Vagina (tissue), 2 donors: ENCODE measurements around the gene CLEC16A. TPM values are rescaled to one million over a fixed set of nuclear protein-coding genes. Genes with fewer than 3 reads are reported as not detected.

Experiments used
- DNase-seq, 2 donors: peaks; one replicate each; pipeline ENCODE4 v3.0.0-alpha.2; 2017; ENCODE audit errors: extremely low spot score in 2 of 2
- H3K27ac ChIP-seq: fragments of 200-600 bp; sonication (generic); one replicate; pipeline ENCODE4 v1.5.1; 2019
- H3K27me3 ChIP-seq: fragments of 200-600 bp; sonication (generic); one replicate; pipeline ENCODE4 v1.5.1; 2019
- H3K36me3 ChIP-seq, 2 donors: fragments of 200-600 bp; sonication (generic); one replicate each; pipeline ENCODE4 v1.5.1; 2017 to 2019
- H3K4me1 ChIP-seq: fragments of 200-600 bp; sonication (generic); one replicate; pipeline ENCODE4 v1.5.1; 2019
- H3K4me3 ChIP-seq, 2 donors: fragments of 200-600 bp; sonication (generic); 1 replicate in 1 of 2; 2 replicates in 1 of 2; pipeline ENCODE4 v1.5.1; 2016 to 2019
- H3K9me3 ChIP-seq: fragments of 200-600 bp; sonication (generic); one replicate; pipeline ENCODE4 v1.5.1; 2019
- CTCF ChIP-seq, 3 experiments: fragments of 450-650 bp in 2 of 3; fragments of 200-600 bp in 1 of 3; sonication (generic) in 1 of 3; IDR thresholded peaks; one replicate each; pipeline ENCODE4 v1.5.1; 2017 to 2019; ENCODE audit warnings: antibody characterized with exemption in 3 of 3, mild to moderate bottlenecking in 2 of 3, moderate library complexity in 2 of 3
- POLR2A ChIP-seq, 2 donors: fragments of 450-650 bp; IDR thresholded peaks; one replicate each; pipeline ENCODE4 v1.6.1; 2017; ENCODE audit warnings: antibody characterized with exemption in 2 of 2, mild to moderate bottlenecking in 2 of 2, moderate library complexity in 2 of 2
- POLR2AphosphoS5 ChIP-seq, 2 donors: sonication (generic); formaldehyde crosslinking; IDR thresholded peaks; one replicate each; pipeline ENCODE4 v1.9.0; 2017; ENCODE audit warnings: antibody characterized with exemption in 2 of 2, mild to moderate bottlenecking in 2 of 2, low read depth in 1 of 2; ENCODE audit not compliant: insufficient read depth in 1 of 2
- intact Hi-C: fragments of 100-400 bp; cut with DNase I; formaldehyde crosslinking; loops from one replicate; pipeline ENCODE4 v1.15.1; 2023
- total RNA-seq: library from RNA; depleted of rRNA; stranded (reverse); fragments of >200 nt; gene quantifications from one replicate; pipeline ENCODE4 v1.2.3, GENCODE V29; 2016

CLEC16A gene
- total RNA-seq, 1 donor from 2014 or later: 21.6 TPM

GRCh38 chr16:11181899-11182279 is 237.5 kb downstream of the CLEC16A start:
- TF ChIP-seq CTCF (IDR thresholded peaks at IDR 0.05) (no peak), POLR2A (IDR thresholded peaks at IDR 0.05) (no peak), POLR2AphosphoS5 (IDR thresholded peaks at IDR 0.05; ENCODE audit: insufficient read depth in 1 of 2, low read depth in 1 of 2) (no peak)
- Histone ChIP-seq H3K4me3 (no peak overlapping the region), H3K4me1 (peaks cover 23% of the 10 kb centered on the region), H3K27ac (peak overlapping the region; percentile 24), H3K9me3 (no peaks in the 10 kb centered on the region), H3K36me3 (peaks cover 0 to 9% of the 10 kb centered on the region in 2 donors), H3K27me3 (no peaks in the 10 kb centered on the region)
- intact Hi-C loops: no loop called here
- no peak for DNase-seq

- Histone ChIP-seq H3K36me3 (peaks cover 0 to 9% of the 10 kb centered on the region in 2 donors), H3K9me3 (no peaks in the 10 kb centered on the region), H3K4me1 (peaks cover 23% of the 10 kb centered on the region), H3K27me3 (no peaks in the 10 kb centered on the region), H3K4me3 (no peak overlapping the region), H3K27ac (peak overlapping the region; percentile 24)
- intact Hi-C loops: no loop called here
- no peak for DNase-seq
- TF ChIP-seq POLR2AphosphoS5 (IDR thresholded peaks at IDR 0.05; ENCODE audit: insufficient read depth in 1 of 2, low read depth in 1 of 2) (peak in 1 of 2 donors; percentile 3), CTCF (IDR thresholded peaks at IDR 0.05) (no peak)
These were observed 238.0 kb downstream of the CLEC16A start for GRCh38 chr16:11182411-11182810.

- intact Hi-C loops: no loop called here
- peaks cover 23% of the 10 kb centered on the region for H3K4me1 ChIP-seq
- no peak for DNase-seq
- no peaks in the 10 kb centered on the region for H3K9me3 ChIP-seq
- H3K27ac ChIP-seq: no peak overlapping the region
- H3K27me3 ChIP-seq: no peaks in the 10 kb centered on the region
- H3K4me3 ChIP-seq: no peak overlapping the region
- TF ChIP-seq POLR2AphosphoS5 (IDR thresholded peaks at IDR 0.05; ENCODE audit: insufficient read depth in 1 of 2, low read depth in 1 of 2) (no peak), CTCF (IDR thresholded peaks at IDR 0.05) (no peak), POLR2A (IDR thresholded peaks at IDR 0.05) (no peak)
- peaks cover 0 to 9% of the 10 kb centered on the region in 2 donors for H3K36me3 ChIP-seq
These were observed 238.9 kb downstream of the CLEC16A start for GRCh38 chr16:11183035-11183812.

GRCh38 chr16:11183951-11184350 is 239.6 kb downstream of the CLEC16A start:
- intact Hi-C loops: no loop called here
- TF ChIP-seq POLR2A (IDR thresholded peaks at IDR 0.05) (no peak), CTCF (IDR thresholded peaks at IDR 0.05) (no peak), POLR2AphosphoS5 (IDR thresholded peaks at IDR 0.05; ENCODE audit: insufficient read depth in 1 of 2, low read depth in 1 of 2) (no peak)
- Histone ChIP-seq H3K27me3 (no peaks in the 10 kb centered on the region), H3K4me1 (peaks cover 23% of the 10 kb centered on the region), H3K27ac (no peak overlapping the region), H3K9me3 (no peaks in the 10 kb centered on the region), H3K36me3 (peaks cover 0 to 9% of the 10 kb centered on the region in 2 donors), H3K4me3 (no peak overlapping the region)
- no peak for DNase-seq

GRCh38 chr16:11187522-11188023 is 243.2 kb downstream of the CLEC16A start:
- TF ChIP-seq POLR2A (IDR thresholded peaks at IDR 0.05) (no peak), CTCF (IDR thresholded peaks at IDR 0.05) (no peak), POLR2AphosphoS5 (IDR thresholded peaks at IDR 0.05; ENCODE audit: insufficient read depth in 1 of 2, low read depth in 1 of 2) (no peak)
- no peak for DNase-seq
- Histone ChIP-seq H3K4me3 (no peak overlapping the region), H3K9me3 (no peaks in the 10 kb centered on the region), H3K27me3 (no peaks in the 10 kb centered on the region), H3K27ac (no peak overlapping the region), H3K36me3 (no peaks in the 10 kb centered on the region), H3K4me1 (peaks cover 2% of the 10 kb centered on the region)
- intact Hi-C loops: no loop called here
